Posterior vena cava (tissue), 2 donors: ENCODE data around the gene RASA4B. TPM values are rescaled to one million over a fixed set of nuclear protein-coding genes. Genes with fewer than 3 reads are reported as not detected.
"Not testable (repeated sequence)": the region's sequence is repeated elsewhere in the genome, so short reads cannot be mapped to it uniquely, and the experiment has no call there.

ENCODE experiments used
- DNase-seq: peaks from one replicate; pipeline ENCODE4 v3.0.0-alpha.2; 2020; ENCODE audit warnings: low spot score
- intact Hi-C, 2 donors: fragments of 100-400 bp; cut with DNase I; formaldehyde crosslinking; loops; one replicate each; pipeline versions ENCODE4 v1.14.1 to v1.14.2; 2022 to 2023
- total RNA-seq, 2 donors: library from RNA; stranded (reverse); fragmentation: NEBNext Ultra II Directional; extraction: Animal tissue kit (Norgen Biotek cat#: 25700); gene quantifications; one replicate each; pipeline ENCODE4 v1.2.1, GENCODE V29; 2021
- donor health status: DM: yes; HTN: yes; CAD: no.
- donor health status: DM: yes; HTN: yes; CAD: no.

RASA4B gene
- total RNA-seq, 2 donors from 2014 or later: 12.1 to 17.6 TPM

- peak; percentile 79 for DNase-seq
- intact Hi-C loops: not testable (repeated sequence)
Observed at GRCh38 chr7:102479982-102480637, 37.5 kb downstream of the RASA4B start.

GRCh38 chr7:102479209-102479584, 38.4 kb downstream of the RASA4B start:
- DNase-seq, intact Hi-C loops: not testable (repeated sequence)

- peak; percentile 98 for DNase-seq
- intact Hi-C loops: not testable (repeated sequence)
Observed at GRCh38 chr7:102478314-102479208, 39.0 kb downstream of the RASA4B start, which contains the start of gene POLR2J. POLR2J (minus strand) TSS chr7:102478922; CDS start chr7:102478860, 62 bp downstream.

DNA sequence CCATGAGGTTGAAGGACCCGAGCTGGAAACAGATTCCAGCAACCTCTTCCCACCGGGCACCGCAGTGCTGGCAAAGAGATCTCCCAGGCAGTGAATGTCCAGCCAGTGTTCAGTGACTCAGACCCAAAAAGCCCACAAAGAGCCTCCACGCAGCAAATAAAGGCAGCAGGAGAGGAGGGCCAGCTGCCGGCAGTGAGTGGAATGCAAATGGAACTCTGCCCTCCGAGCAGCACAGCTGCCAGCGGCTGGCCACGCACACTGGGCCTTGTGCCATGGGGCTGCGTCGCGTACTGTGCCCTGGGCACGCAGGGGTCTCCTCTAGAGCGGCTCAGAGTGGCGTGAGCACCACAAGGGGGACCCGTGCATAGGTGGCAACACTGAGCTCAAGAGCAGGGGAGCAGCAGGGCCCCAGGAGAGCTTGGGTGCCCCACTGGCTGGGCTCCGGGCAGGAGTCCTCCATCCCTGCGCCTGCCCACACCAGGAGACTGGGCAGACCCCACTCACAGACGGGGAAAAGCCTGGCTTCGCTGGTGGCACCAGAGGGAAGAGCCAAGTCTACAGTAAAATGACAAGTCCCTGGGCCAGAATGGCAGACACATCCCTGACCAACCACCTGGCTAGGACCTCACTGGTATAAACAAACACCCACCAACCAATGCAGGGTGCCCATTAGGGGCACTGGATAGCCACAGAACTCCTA, 42.7 kb downstream of the RASA4B start:
- intact Hi-C loops, DNase-seq: not testable (repeated sequence)

DNA sequence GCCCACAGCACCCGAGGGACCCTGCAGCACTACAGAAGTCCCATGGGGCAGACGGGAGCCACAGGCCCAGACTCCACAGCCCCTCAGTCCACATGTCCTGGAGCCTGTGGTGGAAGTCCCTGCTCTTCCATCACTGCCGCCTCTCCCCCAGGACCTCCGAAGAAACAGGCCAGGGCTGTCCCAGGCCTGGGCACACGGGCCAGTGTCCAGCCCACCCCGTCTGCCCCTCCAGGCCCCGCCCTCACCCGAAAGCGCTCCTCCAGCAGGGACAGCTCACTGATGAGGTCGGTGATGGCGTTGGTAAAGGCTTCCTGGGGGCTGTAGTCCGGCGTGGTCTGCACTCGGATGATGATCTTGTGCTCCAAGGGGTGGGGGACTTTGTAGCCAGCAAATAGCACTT, 43.5 kb downstream of the RASA4B start:
- peak; percentile 50 for DNase-seq
- intact Hi-C loops: not testable (repeated sequence)

DNA sequence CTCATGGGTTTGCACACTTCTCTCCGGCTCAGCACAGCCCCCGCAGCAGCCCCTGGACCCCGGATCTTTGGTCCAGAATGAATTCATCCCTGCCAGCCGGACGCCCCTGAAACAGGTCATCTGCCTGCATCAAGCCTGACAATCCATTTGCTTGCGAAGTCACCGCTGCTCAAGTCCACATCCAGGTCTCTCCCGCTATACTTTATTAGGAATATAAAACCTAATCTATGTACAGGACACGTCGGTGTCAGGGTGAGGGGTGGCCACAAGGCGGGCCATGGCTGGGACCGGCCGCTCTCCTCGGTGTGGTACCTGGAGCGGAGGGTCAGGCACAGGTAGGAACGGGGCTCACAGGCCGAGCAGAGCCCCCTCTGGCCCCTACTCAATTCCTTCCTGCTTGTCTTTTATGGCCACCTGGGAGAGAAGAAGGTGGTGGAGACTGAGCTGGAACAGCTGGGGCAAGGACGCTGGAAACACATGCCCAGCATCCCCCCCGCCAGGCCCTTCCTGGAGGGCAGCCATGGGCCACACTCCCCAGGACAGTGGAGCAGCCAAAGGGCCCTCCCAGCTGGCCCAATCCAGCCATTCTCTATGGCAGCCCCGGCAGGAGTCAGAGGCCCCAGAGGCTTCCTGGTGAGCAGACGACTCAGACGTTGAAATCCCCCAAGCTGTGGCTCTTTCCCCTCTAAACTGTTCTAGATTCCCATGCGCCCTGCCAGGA, 44.1 kb downstream of the RASA4B start:
- intact Hi-C loops: no loop called here
- DNase-seq: peak; percentile 62

DNA sequence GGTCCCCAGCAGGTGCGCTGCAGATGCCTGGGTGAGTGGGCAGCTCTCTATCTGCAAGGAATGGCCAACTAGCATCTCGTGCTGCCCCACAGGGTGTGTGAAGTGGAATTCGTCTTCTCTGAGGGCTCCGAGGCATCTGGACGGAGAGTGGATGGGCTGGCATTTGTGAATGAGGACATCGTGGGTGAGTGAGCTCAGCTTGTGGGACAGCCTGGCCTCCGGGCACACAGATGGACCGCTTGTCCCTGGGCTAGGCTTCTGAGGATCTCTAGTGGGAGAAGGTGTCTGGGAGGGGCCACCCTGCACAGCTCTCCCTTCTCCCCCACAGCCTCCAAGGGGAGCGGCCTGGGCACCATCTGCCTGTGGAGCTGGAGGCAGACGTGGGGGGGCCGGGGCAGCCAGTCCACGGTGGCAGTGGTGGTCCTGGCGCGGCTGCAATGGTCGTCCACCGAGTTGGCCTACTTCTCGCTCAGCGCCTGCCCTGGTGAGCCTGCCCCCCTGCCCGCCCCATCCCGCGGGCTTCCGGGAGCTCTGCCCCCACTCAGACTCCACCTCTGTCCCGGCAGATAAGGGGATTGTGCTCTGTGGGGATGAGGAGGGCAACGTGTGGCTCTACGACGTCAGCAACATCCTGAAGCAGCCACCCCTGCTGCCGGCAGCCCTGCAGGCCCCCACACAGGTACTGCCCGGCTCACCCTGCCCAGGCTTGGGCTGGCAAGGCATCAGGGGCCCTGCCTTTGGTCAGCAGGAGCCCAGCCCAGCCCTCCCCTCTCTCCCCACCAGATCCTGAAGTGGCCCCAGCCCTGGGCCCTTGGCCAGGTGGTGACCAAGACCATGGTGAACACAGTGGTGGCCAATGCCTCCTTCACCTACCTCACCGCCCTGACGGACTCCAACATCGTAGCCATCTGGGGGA, 45.2 kb downstream of the RASA4B start:
- intact Hi-C loops: no loop called here
- DNase-seq: no peak

GRCh38 chr7:102471791-102472125, 45.8 kb downstream of the RASA4B start:
- intact Hi-C loops: no loop called here
- no peak for DNase-seq

- intact Hi-C loops: no loop called here
- no peak for DNase-seq
Observed at GRCh38 chr7:102469972-102470825, 47.4 kb downstream of the RASA4B start.

DNA sequence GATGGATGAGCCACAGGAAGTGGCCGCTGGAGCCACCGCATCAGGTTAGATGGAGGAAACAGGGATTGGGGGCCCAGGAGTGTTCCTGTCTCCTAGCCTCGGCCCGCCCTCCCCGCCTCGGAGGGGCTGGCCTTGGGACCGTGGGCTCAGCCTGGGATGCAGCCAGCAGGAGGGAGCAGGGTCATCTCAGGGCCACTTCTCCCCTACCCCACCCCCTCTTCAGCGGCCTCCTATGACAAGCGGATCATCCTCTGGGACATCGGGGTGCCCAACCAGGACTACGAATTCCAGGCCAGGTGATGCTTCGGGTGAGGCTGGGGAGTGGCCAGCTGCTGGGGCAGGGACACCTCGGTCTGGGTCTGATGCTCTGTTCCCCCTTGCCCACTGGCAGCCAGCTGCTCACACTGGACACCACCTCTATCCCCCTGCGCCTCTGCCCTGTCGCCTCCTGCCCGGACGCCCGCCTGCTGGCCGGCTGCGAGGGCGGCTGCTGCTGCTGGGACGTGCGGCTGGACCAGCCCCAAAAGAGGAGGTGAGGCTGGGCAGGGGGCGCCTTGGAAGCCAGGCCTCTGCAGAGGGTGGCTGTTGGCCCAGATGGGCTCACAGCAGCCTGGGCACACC, 48.1 kb downstream of the RASA4B start:
- no peak for DNase-seq
- intact Hi-C loops: no loop called here

- intact Hi-C loops: no loop called here
- no peak for DNase-seq
Observed at GRCh38 chr7:102468478-102469350, 48.9 kb downstream of the RASA4B start.

DNA sequence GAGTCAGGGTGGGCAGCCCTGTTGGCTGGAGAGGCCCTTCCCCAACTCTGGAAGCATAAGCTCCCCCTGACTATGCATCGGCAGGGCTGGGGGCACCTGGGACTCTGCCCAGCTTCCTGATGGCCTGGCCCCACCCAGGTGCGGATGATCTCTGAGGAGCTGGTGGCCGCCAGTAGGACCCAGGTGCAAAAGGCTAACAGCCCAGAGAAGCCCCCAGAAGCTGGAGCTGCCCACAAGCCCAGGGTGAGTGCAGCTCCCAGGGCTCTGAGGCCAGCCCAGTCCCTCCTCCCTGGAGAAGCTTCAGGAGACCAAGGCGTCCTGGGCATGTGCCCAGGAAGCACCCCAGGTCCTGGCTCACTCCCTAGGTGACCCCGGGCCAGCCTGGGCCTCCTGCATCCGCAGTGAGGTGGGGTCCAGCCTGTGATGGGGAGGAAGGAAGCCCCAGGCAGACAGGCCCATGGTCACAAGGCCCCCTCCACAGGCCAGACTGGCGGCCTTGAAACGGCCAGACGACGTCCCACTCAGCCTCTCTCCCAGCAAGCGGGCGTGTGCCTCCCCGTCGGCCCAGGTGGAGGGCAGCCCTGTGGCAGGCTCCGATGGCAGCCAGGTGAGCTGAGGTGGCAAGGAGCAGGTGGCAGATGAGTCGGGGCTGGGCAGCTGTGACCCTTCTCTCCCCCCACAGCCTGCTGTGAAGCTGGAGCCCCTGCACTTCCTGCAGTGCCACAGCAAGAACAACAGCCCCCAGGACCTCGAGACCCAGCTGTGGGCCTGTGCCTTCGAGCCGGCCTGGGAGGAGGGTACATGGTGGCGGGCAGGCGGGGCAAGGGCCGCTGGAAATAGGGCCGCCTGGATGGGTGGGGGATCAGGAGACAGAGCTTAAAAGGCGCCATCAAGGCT, 49.7 kb downstream of the RASA4B start:
- intact Hi-C loops: no loop called here
- no peak for DNase-seq

DNA sequence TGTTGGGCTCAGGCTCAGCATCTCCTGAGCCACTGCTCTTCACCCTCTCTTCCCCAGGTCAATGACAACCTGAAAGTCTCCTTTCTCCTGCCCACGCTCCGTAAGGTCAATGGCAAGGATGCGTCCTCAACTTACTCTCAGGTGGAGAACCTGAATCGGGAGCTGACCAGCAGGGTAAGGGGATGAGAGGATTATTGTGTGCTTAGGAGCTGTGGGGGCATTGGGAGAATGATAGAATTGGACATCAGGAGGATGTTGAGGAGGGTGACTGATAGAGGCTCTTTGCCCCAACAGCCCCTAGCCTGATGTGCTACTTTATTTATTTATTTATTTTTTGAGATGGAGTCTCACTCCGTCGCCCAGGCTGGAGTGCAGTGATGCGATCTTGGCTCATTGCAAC, 51.5 kb downstream of the RASA4B start:
- intact Hi-C loops: no loop called here

DNA sequence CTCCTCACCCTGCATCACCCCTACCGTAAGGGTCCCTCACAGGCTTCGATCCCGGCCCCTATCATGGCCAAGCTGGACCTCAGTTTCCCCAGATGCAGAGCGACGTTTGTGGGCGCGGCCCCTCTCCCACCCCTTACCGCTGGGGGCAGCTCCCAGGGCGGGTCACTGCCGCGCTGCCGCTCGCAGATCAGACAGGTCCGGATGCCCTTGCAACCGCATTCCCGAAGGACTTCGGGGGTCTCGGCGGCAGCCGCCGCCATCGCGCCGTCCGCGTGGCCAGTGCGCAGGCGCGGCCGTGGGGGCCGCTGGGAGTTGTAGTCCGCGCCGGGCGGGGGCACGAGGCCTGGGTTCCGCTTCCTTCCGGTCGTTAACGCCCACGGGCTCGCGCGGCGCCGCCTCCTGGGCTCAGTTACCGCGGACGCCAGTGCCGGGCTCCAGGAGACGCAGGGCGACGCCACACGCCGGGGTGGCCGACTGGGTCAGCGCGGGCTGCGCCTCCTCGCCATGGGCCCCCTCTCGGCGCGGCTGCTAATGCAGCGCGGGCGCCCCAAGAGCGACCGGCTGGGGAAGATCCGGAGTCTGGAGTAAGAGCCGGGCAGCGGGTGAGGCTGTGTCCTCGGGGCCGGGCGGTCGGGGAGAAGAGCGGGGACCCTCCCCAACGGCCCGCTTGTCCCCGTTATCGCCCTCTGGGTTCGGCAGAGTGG, 52.8 kb downstream of the RASA4B start, which contains the start of the genes ALKBH4 and LRWD1:
Gene ALKBH4 (minus strand): TSS at position 287 of the 704 bp plus-strand sequence. CDS start 27 bp downstream, at position 260.
Gene LRWD1 (plus strand): TSS at position 408 of the 704 bp plus-strand sequence. CDS start 97 bp downstream, at position 505.
- DNase-seq: peak; percentile 98
- intact Hi-C loops: no loop called here

More for the DNA sequence above, 51.5 kb downstream of the RASA4B start:
- no peak for DNase-seq
